HEK293 (cell line): ENCODE measurements around the gene THAP7.
A peak's percentile ranks its signal among the peaks of the same experiment; 100 is the strongest.

Experiments used
- CTCF ChIA-PET: fragments of 350-600 bp; formaldehyde crosslinking; extraction: SDS; loops from one replicate; lab custom pipeline; 2021; ENCODE audit warnings: antibody characterized with exemption; lab: Yijun Ruan, JAX
- POLR2A ChIA-PET: fragments of 300-600 bp; formaldehyde crosslinking; extraction: SDS; loops from one replicate; lab custom pipeline; 2020; ENCODE audit warnings: antibody characterized with exemption, inconsistent platforms; lab: Yijun Ruan, JAX
- H3K27ac ChIP-seq: fragments of 200-500 bp; sonication (Bioruptor generic); 2 replicates; pipeline ENCODE4 v1.5.1; 2014; ENCODE audit warnings: low read depth, low read length, control low read depth, inconsistent platforms; ENCODE audit errors: extremely low read depth
- H3K36me3 ChIP-seq, 2 experiments: fragments of 200-500 bp in 1 of 2; sonication (Bioruptor generic) in 1 of 2; 1 replicate in 1 of 2; 2 replicates in 1 of 2; pipeline ENCODE4 v1.5.1; 2014 to 2017; ENCODE audit warnings: inconsistent platforms in 2 of 2, low read length in 2 of 2; ENCODE audit not compliant: control insufficient read depth in 2 of 2, insufficient read depth in 1 of 2
- H3K4me1 ChIP-seq: fragments of 200-500 bp; sonication (Bioruptor generic); 2 replicates; pipeline ENCODE4 v1.5.1; 2014; ENCODE audit warnings: mild to moderate bottlenecking, low read length, inconsistent platforms; ENCODE audit not compliant: control insufficient read depth, insufficient read depth
- H3K4me3 ChIP-seq: 2 replicates; pipeline ENCODE4 v1.5.1; 2011; ENCODE audit warnings: low read depth, mild to moderate bottlenecking, control low read depth, low read length, moderate library complexity
- H3K9me3 ChIP-seq: fragments of 200-500 bp; sonication (Bioruptor generic); 2 replicates; pipeline ENCODE4 v1.5.1; 2014; ENCODE audit warnings: low read depth, low read length, inconsistent platforms; ENCODE audit not compliant: control insufficient read depth, insufficient read depth
- EGR2 ChIP-seq: fragments of 450-650 bp; formaldehyde crosslinking; IDR thresholded peaks from 2 replicates; pipeline ENCODE4 v1.5.1; 2016; ENCODE audit warnings: low read depth, missing biosample characterization, missing genetic modification characterization
- GFI1B ChIP-seq: fragments of 450-650 bp; formaldehyde crosslinking; IDR thresholded peaks from 2 replicates; pipeline ENCODE4 v1.5.1; 2016; ENCODE audit warnings: missing biosample characterization, missing genetic modification characterization
- HOXA7 ChIP-seq: sonication (generic); formaldehyde crosslinking; IDR thresholded peaks from 2 replicates; pipeline ENCODE4 v1.8.1; 2022; ENCODE audit warnings: missing genetic modification reagents, borderline replicate concordance
- PRDM1 ChIP-seq: fragments of 450-650 bp; formaldehyde crosslinking; IDR thresholded peaks from 2 replicates; pipeline ENCODE4; 2016; ENCODE audit warnings: missing biosample characterization, missing genetic modification characterization
- REST ChIP-seq: fragments of 450-650 bp; formaldehyde crosslinking; IDR thresholded peaks from 2 replicates; pipeline ENCODE4 v1.5.1; 2016; ENCODE audit warnings: missing biosample characterization, missing genetic modification characterization
- SP7 ChIP-seq: fragments of 450-650 bp; formaldehyde crosslinking; IDR thresholded peaks from 2 replicates; pipeline ENCODE4 v1.5.1; 2016; ENCODE audit warnings: missing biosample characterization, missing genetic modification characterization
- ZBTB17 ChIP-seq: fragments of 450-650 bp; formaldehyde crosslinking; IDR thresholded peaks from 2 replicates; pipeline ENCODE4 v1.5.1; 2016; ENCODE audit warnings: missing biosample characterization, missing genetic modification characterization
- ZBTB7A ChIP-seq: fragments of 450-650 bp; formaldehyde crosslinking; IDR thresholded peaks from 2 replicates; pipeline ENCODE4 v1.5.1; 2016; ENCODE audit warnings: low read depth, missing biosample characterization, missing genetic modification characterization
- ZNF16 ChIP-seq: fragments of 450-650 bp; formaldehyde crosslinking; IDR thresholded peaks from 2 replicates; pipeline ENCODE4 v1.5.1; 2016; ENCODE audit warnings: low read depth, missing biosample characterization, missing genetic modification characterization
- ZNF26 ChIP-seq: fragments of 450-650 bp; formaldehyde crosslinking; IDR thresholded peaks from 2 replicates; pipeline ENCODE4 v1.5.1; 2016; ENCODE audit warnings: missing biosample characterization, missing genetic modification characterization
- ZNF274 ChIP-seq, 2 experiments: fragments of 200-500 bp in 1 of 2; fragments of 450-650 bp in 1 of 2; sonication (Bioruptor generic) in 1 of 2; formaldehyde crosslinking in 1 of 2; IDR thresholded peaks; 2 replicates each; pipeline versions ENCODE4 v1.5.1 to v1.6.1; 2014 to 2016; ENCODE audit warnings: borderline replicate concordance in 1 of 2, inconsistent platforms in 1 of 2, low read length in 1 of 2, missing biosample characterization in 1 of 2, missing genetic modification characterization in 1 of 2
- ZNF324 ChIP-seq: fragments of 450-650 bp; formaldehyde crosslinking; IDR thresholded peaks from 2 replicates; pipeline ENCODE4 v1.5.1; 2016; ENCODE audit warnings: missing biosample characterization, missing genetic modification characterization
- ZNF341 ChIP-seq: fragments of 450-650 bp; formaldehyde crosslinking; IDR thresholded peaks from 2 replicates; pipeline ENCODE4; 2016; ENCODE audit warnings: low read depth, missing biosample characterization, missing genetic modification characterization
- ZNF404 ChIP-seq: fragments of 450-650 bp; formaldehyde crosslinking; IDR thresholded peaks from 2 replicates; pipeline ENCODE4 v1.5.1; 2017; ENCODE audit warnings: missing biosample characterization, missing genetic modification characterization
- ZNF561 ChIP-seq: fragments of 450-650 bp; IDR thresholded peaks from 2 replicates; pipeline ENCODE4 v1.5.1; 2018; ENCODE audit warnings: missing biosample characterization, missing genetic modification characterization, borderline replicate concordance
- ZNF600 ChIP-seq: fragments of 450-650 bp; formaldehyde crosslinking; IDR thresholded peaks from 2 replicates; pipeline ENCODE4 v1.5.1; 2016; ENCODE audit warnings: missing biosample characterization, missing genetic modification characterization
- ZNF670 ChIP-seq: fragments of 450-650 bp; formaldehyde crosslinking; IDR thresholded peaks from 2 replicates; pipeline ENCODE4 v1.5.1; 2016; ENCODE audit warnings: missing biosample characterization, missing genetic modification characterization, low read depth

Gene THAP7

GRCh38 chr22:21012446-21013407 lies 10.8 kb upstream of the THAP7 start:
- Histone ChIP-seq H3K4me1 (no peaks in the 10 kb centered on the region), H3K9me3 (no peaks in the 10 kb centered on the region), H3K36me3 (peaks cover 0 to 6% of the 10 kb centered on the region in 2 experiments; a peak in 1 of 3 replicates), H3K27ac (no peak overlapping the region), H3K4me3 (no peak overlapping the region)
- ChIA-PET POLR2A (interaction anchor here (0.9 to 1.5 kb wide), 3 partner anchors 10 to 31 kb away, joined by 4 to 9 read pairs (median 5); partner anchors contain the start of genes LZTR1 and THAP7), CTCF (interaction anchor here (0.6 to 1.4 kb wide), 6 partner anchors 10 to 127 kb away, joined by 3 to 5 read pairs (median 4); partner anchors contain the start of genes LZTR1 and THAP7)
- TF ChIP-seq GFI1B (tag by site-specific recombination) (no peak), ZNF274 (IDR thresholded peaks at IDR 0.05; ENCODE audit: low read length) (no peak), ZNF274 (tag by site-specific recombination; IDR thresholded peaks at IDR 0.05; ENCODE audit: borderline replicate concordance) (no peak), ZNF26 (tag by site-specific recombination) (no peak), ZBTB7A (tag by site-specific recombination) (no peak), ZNF600 (tag by site-specific recombination) (no peak), SP7 (no peak), PRDM1 (tag by site-specific recombination) (no peak), HOXA7 (CRISPR knock-in tag) (no peak), ZNF341 (no peak), ZNF324 (tag by site-specific recombination) (no peak), ZNF670 (tag by site-specific recombination) (no peak)
- TF ChIP-seq, all 188 proteins: peak for 0

GRCh38 chr22:21010426-21011113 lies 8.7 kb upstream of the THAP7 start:
- H3K9me3 ChIP-seq = no peaks in the 10 kb centered on the region
- no peak overlapping the region for H3K4me3 ChIP-seq
- TF ChIP-seq ZNF16 (tag by site-specific recombination) (peak; percentile 77), ZNF26 (tag by site-specific recombination) (no peak)
- POLR2A ChIA-PET = interaction anchor here (1.9 kb wide), 1 partner anchor 29 kb away, joined by 8 read pairs; the partner anchor contains the start of gene LZTR1
- peaks cover 0 to 9% of the 10 kb centered on the region in 2 experiments; a peak in 1 of 3 replicates for H3K36me3 ChIP-seq
- no peaks in the 10 kb centered on the region for H3K4me1 ChIP-seq
- CTCF ChIA-PET = interaction anchor here (0.7 kb wide), 1 partner anchor 35 kb away, joined by 3 read pairs; the partner anchor contains the start of gene LRRC74B
- H3K27ac ChIP-seq = no peak overlapping the region

GRCh38 chr22:21009638-21010425 lies 7.9 kb upstream of the THAP7 start:
- no peaks in the 10 kb centered on the region for H3K9me3 ChIP-seq
- H3K4me1 ChIP-seq = no peaks in the 10 kb centered on the region
- no peak overlapping the region for H3K27ac ChIP-seq
- no peak overlapping the region for H3K4me3 ChIP-seq
- H3K36me3 ChIP-seq = peaks cover 0 to 9% of the 10 kb centered on the region in 2 experiments; a peak in 1 of 3 replicates
- ChIA-PET POLR2A (interaction anchor here (1.9 kb wide), 1 partner anchor 28 kb away, joined by 8 read pairs; the partner anchor contains the start of gene LZTR1), CTCF (interaction anchor here (0.7 kb wide), 1 partner anchor 36 kb away, joined by 3 read pairs; the partner anchor contains the start of gene LRRC74B)
- TF ChIP-seq REST (tag by site-specific recombination) (peak; percentile 98), ZBTB17 (tag by site-specific recombination) (peak; percentile 56), ZNF561 (tag by site-specific recombination) (no peak), EGR2 (no peak), ZNF404 (no peak)
